ENCODE data around the gene BTBD9.

The BTBD9 gene

GRCh38 chr6:38154731-38155130 lies 485.0 kb downstream of the BTBD9 start:
- Histone ChIP-seq H3K27ac (ENCODE audit: low read length) (no peak overlapping the region), H3K36me3 (ENCODE audit: insufficient read depth, low read length) (peaks cover 17% of the 10 kb centered on the region), H2AFZ (ENCODE audit: low read depth, low read length) (no peak overlapping the region), H3K79me2 (ENCODE audit: insufficient read depth, low read length) (no peaks in the 10 kb centered on the region), H3K4me1 (ENCODE audit: insufficient read depth, low read length) (no peaks in the 10 kb centered on the region), H3K4me3 (ENCODE audit: low read depth in 1 of 2, low read length in 2 of 2) (no peak overlapping the region), H3K9me3 (ENCODE audit: insufficient read depth, low read length, severe bottlenecking) (no peaks in the 10 kb centered on the region), H3K4me2 (ENCODE audit: insufficient read depth, low read length) (no peak overlapping the region), H4K20me1 (ENCODE audit: insufficient read depth, low read length) (peaks cover 29% of the 10 kb centered on the region), H3K9ac (ENCODE audit: low read depth, low read length) (no peak overlapping the region), H3K27me3 (ENCODE audit: insufficient read depth, low read length, poor library complexity) (no peaks in the 10 kb centered on the region)
- no peak for TF ChIP-seq CTCF (IDR thresholded peaks at IDR 0.05; ENCODE audit: borderline replicate concordance, extremely low read depth, low read length, poor library complexity, severe bottlenecking)
- no peak for TF ChIP-seq EZH2 (IDR thresholded peaks at IDR 0.05; ENCODE audit: borderline replicate concordance, low read depth, low read length, severe bottlenecking)
- DNase-seq (no peak), ATAC-seq (ENCODE audit: insufficient read depth, low read depth) (no peak)

- Histone ChIP-seq H3K9me3 (ENCODE audit: insufficient read depth, low read length, severe bottlenecking) (no peaks in the 10 kb centered on the region), H3K9ac (ENCODE audit: low read depth, low read length) (no peak overlapping the region), H4K20me1 (ENCODE audit: insufficient read depth, low read length) (peaks cover 33% of the 10 kb centered on the region), H3K4me3 (ENCODE audit: low read depth in 1 of 2, low read length in 2 of 2) (no peak overlapping the region), H3K4me2 (ENCODE audit: insufficient read depth, low read length) (no peak overlapping the region), H2AFZ (ENCODE audit: low read depth, low read length) (no peak overlapping the region), H3K27ac (ENCODE audit: low read length) (no peak overlapping the region), H3K27me3 (ENCODE audit: insufficient read depth, low read length, poor library complexity) (no peaks in the 10 kb centered on the region), H3K4me1 (ENCODE audit: insufficient read depth, low read length) (no peaks in the 10 kb centered on the region), H3K79me2 (ENCODE audit: insufficient read depth, low read length) (no peaks in the 10 kb centered on the region), H3K36me3 (ENCODE audit: insufficient read depth, low read length) (peaks cover 22% of the 10 kb centered on the region)
- ATAC-seq (ENCODE audit: insufficient read depth, low read depth): no peak
- TF ChIP-seq EZH2 (IDR thresholded peaks at IDR 0.05; ENCODE audit: borderline replicate concordance, low read depth, low read length, severe bottlenecking) (no peak), CTCF (IDR thresholded peaks at IDR 0.05; ENCODE audit: borderline replicate concordance, extremely low read depth, low read length, poor library complexity, severe bottlenecking) (no peak)
- DNase-seq: no peak
Measured at GRCh38 chr6:38153798-38154345, 485.9 kb downstream of the BTBD9 start.

- ATAC-seq (ENCODE audit: insufficient read depth, low read depth) (no peak), DNase-seq (no peak)
- H2AFZ ChIP-seq (ENCODE audit: low read depth, low read length): no peak overlapping the region
- H3K4me3 ChIP-seq (ENCODE audit: low read depth in 1 of 2, low read length in 2 of 2): no peak overlapping the region
- H3K9me3 ChIP-seq (ENCODE audit: insufficient read depth, low read length, severe bottlenecking): no peaks in the 10 kb centered on the region
- H3K27me3 ChIP-seq (ENCODE audit: insufficient read depth, low read length, poor library complexity): no peaks in the 10 kb centered on the region
- peaks cover 27% of the 10 kb centered on the region for H3K36me3 ChIP-seq (ENCODE audit: insufficient read depth, low read length)
- peaks cover 33% of the 10 kb centered on the region for H4K20me1 ChIP-seq (ENCODE audit: insufficient read depth, low read length)
- no peak for TF ChIP-seq EZH2 (IDR thresholded peaks at IDR 0.05; ENCODE audit: borderline replicate concordance, low read depth, low read length, severe bottlenecking)
- no peak for TF ChIP-seq CTCF (IDR thresholded peaks at IDR 0.05; ENCODE audit: borderline replicate concordance, extremely low read depth, low read length, poor library complexity, severe bottlenecking)
- H3K4me2 ChIP-seq (ENCODE audit: insufficient read depth, low read length): no peak overlapping the region
- H3K9ac ChIP-seq (ENCODE audit: low read depth, low read length): no peak overlapping the region
- no peaks in the 10 kb centered on the region for H3K4me1 ChIP-seq (ENCODE audit: insufficient read depth, low read length)
- no peaks in the 10 kb centered on the region for H3K79me2 ChIP-seq (ENCODE audit: insufficient read depth, low read length)
- H3K27ac ChIP-seq (ENCODE audit: low read length): no peak overlapping the region
Measured at GRCh38 chr6:38153076-38153797, 486.5 kb downstream of the BTBD9 start.

Measured in DND-41 (cell line).